Neural progenitor cell (in vitro differentiated cells): ENCODE results near the gene ARID3A. TPM values are rescaled to one million over a fixed set of nuclear protein-coding genes. Genes with fewer than 3 reads are reported as not detected.

ENCODE experiments used
- DNase-seq: peaks from one replicate; pipeline ENCODE4 v3.0.0-alpha.2; 2016; ENCODE audit warnings: low spot score
- H2AFZ ChIP-seq: fragments of 200-600 bp; sonication (generic); replicated peaks from 2 replicates; pipeline ENCODE4 v1.6.1; 2016; ENCODE audit warnings: antibody characterized with exemption
- H3F3A ChIP-seq: fragments of 200-600 bp; sonication (generic); 2 replicates; pipeline ENCODE4 v1.6.1; 2016; ENCODE audit warnings: antibody characterized with exemption, low read depth
- H3K27ac ChIP-seq: fragments of 200-600 bp; sonication (generic); 2 replicates; pipeline ENCODE4 v1.5.1; 2016; ENCODE audit warnings: mild to moderate bottlenecking
- H3K27me3 ChIP-seq: fragments of 200-600 bp; sonication (generic); 2 replicates; pipeline ENCODE4 v1.6.1; 2016; ENCODE audit warnings: mild to moderate bottlenecking, moderate library complexity
- H3K36me3 ChIP-seq: fragments of 200-600 bp; sonication (generic); 2 replicates; pipeline ENCODE4 v1.5.1; 2016
- H3K4me1 ChIP-seq: fragments of 200-600 bp; sonication (generic); 2 replicates; pipeline ENCODE4 v1.6.1; 2016; ENCODE audit warnings: mixed run types
- H3K4me2 ChIP-seq: fragments of 200-600 bp; sonication (generic); 2 replicates; pipeline ENCODE4 v1.6.1; 2016
- H3K4me3 ChIP-seq: fragments of 200-600 bp; sonication (generic); 2 replicates; pipeline ENCODE4 v1.5.1; 2016
- H3K79me2 ChIP-seq: fragments of 200-600 bp; sonication (generic); 2 replicates; pipeline ENCODE4 v1.6.1; 2016; ENCODE audit warnings: low read depth
- H3K9ac ChIP-seq: fragments of 200-600 bp; sonication (generic); 2 replicates; pipeline ENCODE4 v1.6.1; 2016
- H3K9me3 ChIP-seq: fragments of 200-600 bp; sonication (generic); 2 replicates; pipeline ENCODE4 v1.5.1; 2016; ENCODE audit warnings: low read depth
- H4K20me1 ChIP-seq: fragments of 200-600 bp; sonication (generic); 2 replicates; pipeline ENCODE4 v1.6.1; 2016; ENCODE audit warnings: low read depth
- H3K27ac Mint-ChIP-seq: 3 replicates; pipeline ENCODE4 v1.8.0; 2021; ENCODE audit warnings: mixed read lengths
- H3K27me3 Mint-ChIP-seq: 2 replicates; pipeline ENCODE4 v1.8.0; 2022; ENCODE audit warnings: low read depth, mild to moderate bottlenecking, inconsistent platforms, moderate library complexity, mixed read lengths; ENCODE audit not compliant: insufficient read depth
- H3K36me3 Mint-ChIP-seq: 3 replicates; pipeline ENCODE4 v1.8.0; 2021; ENCODE audit warnings: mixed read lengths
- H3K4me1 Mint-ChIP-seq: 3 replicates; pipeline ENCODE4 v1.8.0; 2021; ENCODE audit warnings: mixed read lengths
- H3K4me3 Mint-ChIP-seq: 3 replicates; pipeline ENCODE4 v1.8.0; 2021; ENCODE audit warnings: mild to moderate bottlenecking, moderate library complexity, mixed read lengths
- H3K9me3 Mint-ChIP-seq: 3 replicates; pipeline ENCODE4 v1.8.0; 2020; ENCODE audit warnings: mixed read lengths
- EZH2 ChIP-seq: fragments of 200-600 bp; sonication (generic); IDR thresholded peaks from 2 replicates; pipeline ENCODE4 v1.6.1; 2017; ENCODE audit warnings: antibody characterized with exemption, mild to moderate bottlenecking, moderate library complexity
- EZH2phosphoT487 ChIP-seq: fragments of 200-600 bp; sonication (generic); IDR thresholded peaks from 2 replicates; pipeline ENCODE4 v1.6.1; 2017; ENCODE audit warnings: antibody characterized with exemption
- total RNA-seq: library from RNA; depleted of rRNA; stranded (reverse); fragments of >200 nt; gene quantifications from 2 replicates; pipeline ENCODE4 v1.2.3, GENCODE V29; 2015; ENCODE audit warnings: low replicate concordance
- TF ChIP-seq, protein P1 (sequence below): fragments of 200-600 bp; sonication (generic); IDR thresholded peaks from 2 replicates; pipeline ENCODE4 v1.5.1; 2017; ENCODE audit warnings: antibody characterized with exemption, mild to moderate bottlenecking

ARID3A gene
- total RNA-seq, 1 donor from 2014 or later: 25.5 TPM

DNA sequence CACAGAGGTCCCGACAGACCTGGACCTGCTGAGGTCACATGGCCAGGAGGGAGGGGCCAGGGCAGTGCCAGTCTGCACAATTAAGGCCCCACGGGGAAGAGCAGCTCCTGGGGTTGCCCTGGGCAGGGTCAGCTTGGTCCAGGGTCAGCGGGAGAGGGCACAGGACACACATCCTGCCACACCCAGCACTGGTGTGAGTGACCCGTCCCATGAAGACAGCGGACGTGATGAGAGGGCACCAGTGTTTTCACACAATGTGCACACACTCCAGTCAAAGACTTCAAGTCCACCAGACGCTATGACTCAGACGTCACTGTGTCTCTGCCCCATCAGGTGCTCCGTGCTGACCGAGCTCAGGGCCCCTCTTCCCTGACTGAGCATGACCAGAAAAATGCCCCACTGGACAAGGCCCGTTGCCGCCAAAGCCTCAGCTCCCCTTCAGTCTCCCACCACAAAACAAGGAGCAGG lies 90.8 kb downstream of the ARID3A start:
- TF ChIP-seq, protein P1, sequence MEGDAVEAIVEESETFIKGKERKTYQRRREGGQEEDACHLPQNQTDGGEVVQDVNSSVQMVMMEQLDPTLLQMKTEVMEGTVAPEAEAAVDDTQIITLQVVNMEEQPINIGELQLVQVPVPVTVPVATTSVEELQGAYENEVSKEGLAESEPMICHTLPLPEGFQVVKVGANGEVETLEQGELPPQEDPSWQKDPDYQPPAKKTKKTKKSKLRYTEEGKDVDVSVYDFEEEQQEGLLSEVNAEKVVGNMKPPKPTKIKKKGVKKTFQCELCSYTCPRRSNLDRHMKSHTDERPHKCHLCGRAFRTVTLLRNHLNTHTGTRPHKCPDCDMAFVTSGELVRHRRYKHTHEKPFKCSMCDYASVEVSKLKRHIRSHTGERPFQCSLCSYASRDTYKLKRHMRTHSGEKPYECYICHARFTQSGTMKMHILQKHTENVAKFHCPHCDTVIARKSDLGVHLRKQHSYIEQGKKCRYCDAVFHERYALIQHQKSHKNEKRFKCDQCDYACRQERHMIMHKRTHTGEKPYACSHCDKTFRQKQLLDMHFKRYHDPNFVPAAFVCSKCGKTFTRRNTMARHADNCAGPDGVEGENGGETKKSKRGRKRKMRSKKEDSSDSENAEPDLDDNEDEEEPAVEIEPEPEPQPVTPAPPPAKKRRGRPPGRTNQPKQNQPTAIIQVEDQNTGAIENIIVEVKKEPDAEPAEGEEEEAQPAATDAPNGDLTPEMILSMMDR: no peak
- TF ChIP-seq EZH2 (no peak), EZH2phosphoT487 (no peak)
- no peak for DNase-seq
- Histone ChIP-seq H3K4me1 (peaks cover 21% of the 10 kb centered on the region), H2AFZ (no peak overlapping the region), H3K27me3 (no peaks in the 10 kb centered on the region), H3K4me2 (peak overlapping the region; percentile 55), H4K20me1 (peaks cover 67% of the 10 kb centered on the region), H3K4me3 (no peak overlapping the region), H3K9me3 (no peaks in the 10 kb centered on the region), H3F3A (peaks cover 8% of the 10 kb centered on the region), H3K9ac (peak overlapping the region; percentile 19), H3K27ac (no peak overlapping the region), H3K79me2 (peaks cover 67% of the 10 kb centered on the region), H3K36me3 (no peaks in the 10 kb centered on the region)
- H3K27ac Mint-ChIP-seq: peak overlapping the region; percentile 53
- no peaks in the 10 kb centered on the region for H3K36me3 Mint-ChIP-seq
- H3K27me3 Mint-ChIP-seq: peaks cover 6% of the 10 kb centered on the region
- peak overlapping the region; percentile 27 for H3K4me3 Mint-ChIP-seq
- peaks cover 39% of the 10 kb centered on the region for H3K4me1 Mint-ChIP-seq
- H3K9me3 Mint-ChIP-seq: no peaks in the 10 kb centered on the region

DNA sequence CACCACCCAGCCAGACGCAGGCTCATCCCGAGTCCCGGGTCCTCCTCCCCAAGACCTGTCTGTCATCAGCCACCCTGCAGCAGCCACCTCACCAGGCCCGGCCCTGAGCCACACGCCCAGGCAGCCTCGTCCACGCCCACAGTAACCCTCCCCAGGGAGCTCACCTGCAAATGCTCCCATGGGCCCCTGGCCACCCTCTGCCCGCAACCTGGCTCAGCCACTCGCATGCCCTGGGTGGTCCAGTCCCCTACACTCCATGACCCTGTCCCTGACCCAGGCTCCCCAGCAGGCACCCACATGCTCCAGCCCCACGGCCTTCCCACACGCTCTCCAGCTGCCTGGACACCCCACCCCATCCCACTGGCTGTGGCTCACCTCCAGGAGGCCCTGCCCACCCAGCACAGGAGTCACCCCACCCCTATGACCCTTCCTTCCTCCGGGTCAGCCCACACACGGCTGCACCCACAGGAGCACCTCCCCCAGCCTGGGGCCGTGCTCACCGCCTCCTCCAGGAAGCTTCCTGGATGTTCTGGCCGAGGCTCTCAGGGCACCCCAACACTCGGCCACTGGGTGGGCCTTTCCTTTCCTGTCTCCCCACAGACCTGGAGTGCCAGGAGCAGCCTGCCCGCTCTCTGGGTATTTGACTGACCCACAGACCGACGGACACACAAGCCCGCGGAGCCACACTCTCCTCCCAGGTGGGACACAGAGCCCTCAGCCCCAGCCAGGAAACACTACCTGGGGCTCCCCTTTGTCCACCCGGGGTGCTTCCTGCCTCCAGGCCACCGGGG lies 91.5 kb downstream of the ARID3A start:
- Mint-ChIP-seq H3K4me1 (peaks cover 39% of the 10 kb centered on the region), H3K27ac (peak overlapping the region; percentile 53), H3K27me3 (peaks cover 8% of the 10 kb centered on the region), H3K36me3 (no peaks in the 10 kb centered on the region), H3K4me3 (peak overlapping the region; percentile 58), H3K9me3 (no peaks in the 10 kb centered on the region)
- Histone ChIP-seq H3K9ac (no peak overlapping the region), H2AFZ (no peak overlapping the region), H3K36me3 (no peaks in the 10 kb centered on the region), H3K27ac (no peak overlapping the region), H3K27me3 (no peaks in the 10 kb centered on the region), H3K4me2 (no peak overlapping the region), H3F3A (peaks cover 15% of the 10 kb centered on the region), H3K9me3 (no peaks in the 10 kb centered on the region), H3K79me2 (peaks cover 67% of the 10 kb centered on the region), H3K4me3 (no peak overlapping the region), H4K20me1 (peaks cover 67% of the 10 kb centered on the region), H3K4me1 (peaks cover 21% of the 10 kb centered on the region)
- no peak for DNase-seq
- no peak for TF ChIP-seq EZH2phosphoT487
- TF ChIP-seq EZH2: no peak
- TF ChIP-seq, protein P1: no peak

DNA sequence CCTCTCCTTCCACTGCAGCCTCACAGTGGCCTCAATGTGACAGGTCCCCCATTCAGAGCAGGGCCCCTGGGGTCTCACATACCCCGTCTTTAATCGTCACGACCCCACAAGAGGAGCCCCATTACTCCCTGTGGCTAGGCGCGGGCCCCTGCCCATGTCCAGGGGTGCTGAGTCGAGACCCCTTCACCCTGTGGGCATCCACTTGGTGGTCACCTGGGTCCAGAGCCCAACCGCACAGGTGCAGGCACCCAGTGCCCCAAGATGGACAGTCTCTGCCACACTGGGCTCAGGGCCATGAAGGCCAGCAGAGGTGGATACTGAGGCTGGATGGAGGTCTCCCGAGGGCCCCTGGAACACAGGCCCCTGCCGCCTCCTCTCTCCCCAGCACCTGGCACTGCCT lies 92.1 kb downstream of the ARID3A start:
- Histone ChIP-seq H3F3A (peaks cover 21% of the 10 kb centered on the region), H3K9me3 (no peaks in the 10 kb centered on the region), H3K4me3 (no peak overlapping the region), H4K20me1 (peaks cover 67% of the 10 kb centered on the region), H2AFZ (no peak overlapping the region), H3K9ac (no peak overlapping the region), H3K27ac (no peak overlapping the region), H3K79me2 (peaks cover 67% of the 10 kb centered on the region), H3K27me3 (no peaks in the 10 kb centered on the region), H3K36me3 (no peaks in the 10 kb centered on the region), H3K4me1 (peaks cover 21% of the 10 kb centered on the region), H3K4me2 (no peak overlapping the region)
- H3K36me3 Mint-ChIP-seq: no peaks in the 10 kb centered on the region
- TF ChIP-seq EZH2 (no peak), EZH2phosphoT487 (no peak)
- TF ChIP-seq, protein P1: no peak
- H3K9me3 Mint-ChIP-seq: no peaks in the 10 kb centered on the region
- no peak overlapping the region for H3K4me3 Mint-ChIP-seq
- peaks cover 39% of the 10 kb centered on the region for H3K4me1 Mint-ChIP-seq
- H3K27ac Mint-ChIP-seq: no peak overlapping the region
- DNase-seq: no peak
- H3K27me3 Mint-ChIP-seq: peaks cover 8% of the 10 kb centered on the region
